ENCODE results near the gene SPIN1.

DNA sequence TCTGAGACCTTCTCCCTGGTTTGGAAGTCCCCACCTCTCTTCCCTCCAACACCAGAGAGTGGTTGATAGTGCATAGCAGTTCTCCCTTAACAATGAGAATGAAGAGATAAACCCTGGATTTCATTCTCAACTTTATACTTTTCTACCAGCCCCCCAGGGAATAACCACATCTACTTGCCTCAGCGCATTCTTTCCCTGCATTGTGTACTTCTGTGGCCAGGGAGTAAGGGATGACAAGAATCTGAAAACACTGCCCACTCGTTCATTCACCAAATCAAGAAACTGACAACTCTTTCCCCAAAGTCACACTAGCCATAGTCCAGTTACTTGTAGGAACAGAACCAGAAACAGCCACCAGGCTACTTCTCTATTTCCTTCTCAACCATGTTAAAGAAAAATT lies 46.0 kb upstream of the SPIN1 start:
- TF ChIP-seq, protein P1, sequence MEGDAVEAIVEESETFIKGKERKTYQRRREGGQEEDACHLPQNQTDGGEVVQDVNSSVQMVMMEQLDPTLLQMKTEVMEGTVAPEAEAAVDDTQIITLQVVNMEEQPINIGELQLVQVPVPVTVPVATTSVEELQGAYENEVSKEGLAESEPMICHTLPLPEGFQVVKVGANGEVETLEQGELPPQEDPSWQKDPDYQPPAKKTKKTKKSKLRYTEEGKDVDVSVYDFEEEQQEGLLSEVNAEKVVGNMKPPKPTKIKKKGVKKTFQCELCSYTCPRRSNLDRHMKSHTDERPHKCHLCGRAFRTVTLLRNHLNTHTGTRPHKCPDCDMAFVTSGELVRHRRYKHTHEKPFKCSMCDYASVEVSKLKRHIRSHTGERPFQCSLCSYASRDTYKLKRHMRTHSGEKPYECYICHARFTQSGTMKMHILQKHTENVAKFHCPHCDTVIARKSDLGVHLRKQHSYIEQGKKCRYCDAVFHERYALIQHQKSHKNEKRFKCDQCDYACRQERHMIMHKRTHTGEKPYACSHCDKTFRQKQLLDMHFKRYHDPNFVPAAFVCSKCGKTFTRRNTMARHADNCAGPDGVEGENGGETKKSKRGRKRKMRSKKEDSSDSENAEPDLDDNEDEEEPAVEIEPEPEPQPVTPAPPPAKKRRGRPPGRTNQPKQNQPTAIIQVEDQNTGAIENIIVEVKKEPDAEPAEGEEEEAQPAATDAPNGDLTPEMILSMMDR (IDR thresholded peaks at IDR 0.05) = no peak
- no peak for TF ChIP-seq POLR2A (IDR thresholded peaks at IDR 0.05)
